Vagina (tissue), 2 donors: ENCODE data around the gene ZP1.

Experiments
- POLR2A ChIP-seq, 2 donors: fragments of 450-650 bp; IDR thresholded peaks; one replicate each; pipeline ENCODE4 v1.6.1; 2017; ENCODE audit warnings: antibody characterized with exemption in 2 of 2, mild to moderate bottlenecking in 2 of 2, moderate library complexity in 2 of 2
- POLR2AphosphoS5 ChIP-seq, 2 donors: sonication (generic); formaldehyde crosslinking; IDR thresholded peaks; one replicate each; pipeline ENCODE4 v1.9.0; 2017; ENCODE audit warnings: antibody characterized with exemption in 2 of 2, mild to moderate bottlenecking in 2 of 2, low read depth in 1 of 2; ENCODE audit not compliant: insufficient read depth in 1 of 2
- TF ChIP-seq, protein P1 (sequence below), 3 experiments: fragments of 450-650 bp in 2 of 3; fragments of 200-600 bp in 1 of 3; sonication (generic) in 1 of 3; IDR thresholded peaks; one replicate each; pipeline ENCODE4 v1.5.1; 2017 to 2019; ENCODE audit warnings: antibody characterized with exemption in 3 of 3, mild to moderate bottlenecking in 2 of 3, moderate library complexity in 2 of 3

GRCh38 chr11:60842668-60843600, 24.4 kb upstream of the ZP1 start:
- TF ChIP-seq, protein P1, sequence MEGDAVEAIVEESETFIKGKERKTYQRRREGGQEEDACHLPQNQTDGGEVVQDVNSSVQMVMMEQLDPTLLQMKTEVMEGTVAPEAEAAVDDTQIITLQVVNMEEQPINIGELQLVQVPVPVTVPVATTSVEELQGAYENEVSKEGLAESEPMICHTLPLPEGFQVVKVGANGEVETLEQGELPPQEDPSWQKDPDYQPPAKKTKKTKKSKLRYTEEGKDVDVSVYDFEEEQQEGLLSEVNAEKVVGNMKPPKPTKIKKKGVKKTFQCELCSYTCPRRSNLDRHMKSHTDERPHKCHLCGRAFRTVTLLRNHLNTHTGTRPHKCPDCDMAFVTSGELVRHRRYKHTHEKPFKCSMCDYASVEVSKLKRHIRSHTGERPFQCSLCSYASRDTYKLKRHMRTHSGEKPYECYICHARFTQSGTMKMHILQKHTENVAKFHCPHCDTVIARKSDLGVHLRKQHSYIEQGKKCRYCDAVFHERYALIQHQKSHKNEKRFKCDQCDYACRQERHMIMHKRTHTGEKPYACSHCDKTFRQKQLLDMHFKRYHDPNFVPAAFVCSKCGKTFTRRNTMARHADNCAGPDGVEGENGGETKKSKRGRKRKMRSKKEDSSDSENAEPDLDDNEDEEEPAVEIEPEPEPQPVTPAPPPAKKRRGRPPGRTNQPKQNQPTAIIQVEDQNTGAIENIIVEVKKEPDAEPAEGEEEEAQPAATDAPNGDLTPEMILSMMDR (IDR thresholded peaks at IDR 0.05), result no peak
- TF ChIP-seq POLR2AphosphoS5 (IDR thresholded peaks at IDR 0.05; ENCODE audit: insufficient read depth in 1 of 2, low read depth in 1 of 2) (no peak), POLR2A (IDR thresholded peaks at IDR 0.05) (no peak)
